PC-9 (cell line): ENCODE results near the gene TACR2.

Experiments
- EZH2 ChIP-seq: fragments of 200-600 bp; sonication (generic); IDR thresholded peaks from 2 replicates; pipeline ENCODE4 v1.8.0; 2017; ENCODE audit warnings: antibody characterized with exemption, low read depth
- TF ChIP-seq, protein P1 (sequence below): fragments of 200-600 bp; sonication (generic); conservative IDR thresholded peaks from 2 replicates; pipeline ENCODE4 v1.6.1; 2017; ENCODE audit warnings: mixed run types, antibody characterized with exemption, mild to moderate bottlenecking, moderate library complexity

DNA sequence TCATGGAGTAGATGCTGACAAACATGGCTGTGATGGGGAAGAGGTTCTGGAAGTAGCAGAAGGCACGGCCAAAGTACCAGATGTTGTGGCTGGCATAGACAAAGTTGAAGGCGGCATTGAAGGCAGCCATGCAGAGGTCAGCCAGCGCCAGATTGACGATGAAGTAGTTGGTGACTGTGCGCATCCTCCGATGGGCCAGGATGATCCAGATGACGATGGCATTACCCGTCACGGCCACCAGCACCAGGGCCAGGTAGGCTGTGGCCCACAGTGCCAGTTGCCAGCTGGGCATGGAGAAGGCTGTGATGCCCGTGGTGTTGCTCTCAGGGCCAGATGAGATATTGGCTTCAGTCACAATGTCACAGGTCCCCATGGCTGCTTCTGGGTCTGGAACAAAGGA lies 767 bp downstream of the TACR2 start:
- TF ChIP-seq, protein P1, sequence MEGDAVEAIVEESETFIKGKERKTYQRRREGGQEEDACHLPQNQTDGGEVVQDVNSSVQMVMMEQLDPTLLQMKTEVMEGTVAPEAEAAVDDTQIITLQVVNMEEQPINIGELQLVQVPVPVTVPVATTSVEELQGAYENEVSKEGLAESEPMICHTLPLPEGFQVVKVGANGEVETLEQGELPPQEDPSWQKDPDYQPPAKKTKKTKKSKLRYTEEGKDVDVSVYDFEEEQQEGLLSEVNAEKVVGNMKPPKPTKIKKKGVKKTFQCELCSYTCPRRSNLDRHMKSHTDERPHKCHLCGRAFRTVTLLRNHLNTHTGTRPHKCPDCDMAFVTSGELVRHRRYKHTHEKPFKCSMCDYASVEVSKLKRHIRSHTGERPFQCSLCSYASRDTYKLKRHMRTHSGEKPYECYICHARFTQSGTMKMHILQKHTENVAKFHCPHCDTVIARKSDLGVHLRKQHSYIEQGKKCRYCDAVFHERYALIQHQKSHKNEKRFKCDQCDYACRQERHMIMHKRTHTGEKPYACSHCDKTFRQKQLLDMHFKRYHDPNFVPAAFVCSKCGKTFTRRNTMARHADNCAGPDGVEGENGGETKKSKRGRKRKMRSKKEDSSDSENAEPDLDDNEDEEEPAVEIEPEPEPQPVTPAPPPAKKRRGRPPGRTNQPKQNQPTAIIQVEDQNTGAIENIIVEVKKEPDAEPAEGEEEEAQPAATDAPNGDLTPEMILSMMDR = no peak
- TF ChIP-seq EZH2 = no peak
